ENCODE measurements around the gene MTRR.

Gene MTRR

DNA sequence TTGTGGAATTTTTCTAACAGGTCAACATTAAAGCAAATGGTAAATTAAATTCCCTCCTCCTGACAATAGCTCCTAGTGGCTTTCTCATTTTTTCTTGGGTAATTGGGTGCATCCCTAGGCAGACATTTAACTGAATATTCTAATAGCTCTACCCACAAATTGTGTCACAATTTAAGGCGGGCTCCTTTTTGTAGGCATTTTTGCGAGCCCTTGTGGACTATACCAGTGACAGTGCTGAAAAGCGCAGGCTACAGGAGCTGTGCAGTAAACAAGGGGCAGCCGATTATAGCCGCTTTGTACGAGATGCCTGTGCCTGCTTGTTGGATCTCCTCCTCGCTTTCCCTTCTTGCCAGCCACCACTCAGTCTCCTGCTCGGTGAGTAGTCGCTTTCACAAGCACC lies 20.0 kb downstream of the MTRR start:
- TF ChIP-seq EZH2 (IDR thresholded peaks at IDR 0.05) = no peak
- TF ChIP-seq POLR2AphosphoS5 (IDR thresholded peaks at IDR 0.05; ENCODE audit: borderline replicate concordance, low read depth, low read length) = no peak
- no peak for TF ChIP-seq FOXP2 (optimal IDR thresholded peaks at IDR 0.05; ENCODE audit: control extremely low read depth, extremely low read length, insufficient read depth)
- Histone ChIP-seq H3K9me3 (ENCODE audit: low read depth, low read length) (no peaks in the 10 kb centered on the region), H3K9ac (ENCODE audit: insufficient read length) (no peak overlapping the region), H3K36me3 (ENCODE audit: insufficient read depth, low read length) (peaks cover 74% of the 10 kb centered on the region), H3K4me3 (no peak overlapping the region), H3K27ac (no peak overlapping the region)
- no peak for DNase-seq (ENCODE audit: low read depth, low spot score)

- H3K4me3 ChIP-seq = no peak overlapping the region
- peaks cover 90% of the 10 kb centered on the region for H3K36me3 ChIP-seq (ENCODE audit: insufficient read depth, low read length)
- TF ChIP-seq EZH2 (IDR thresholded peaks at IDR 0.05) (no peak), POLR2AphosphoS5 (IDR thresholded peaks at IDR 0.05; ENCODE audit: borderline replicate concordance, low read depth, low read length) (no peak), FOXP2 (optimal IDR thresholded peaks at IDR 0.05; ENCODE audit: control extremely low read depth, extremely low read length, insufficient read depth) (no peak)
- DNase-seq (ENCODE audit: low read depth, low spot score) = no peak
- H3K9me3 ChIP-seq (ENCODE audit: low read depth, low read length) = no peaks in the 10 kb centered on the region
- no peak overlapping the region for H3K9ac ChIP-seq (ENCODE audit: insufficient read length)
- H3K27ac ChIP-seq = no peak overlapping the region
Observed at GRCh38 chr5:7894439-7894838, 25.5 kb downstream of the MTRR start.

- no peak for TF ChIP-seq EZH2 (IDR thresholded peaks at IDR 0.05)
- no peak for TF ChIP-seq FOXP2 (optimal IDR thresholded peaks at IDR 0.05; ENCODE audit: control extremely low read depth, extremely low read length, insufficient read depth)
- no peak for TF ChIP-seq POLR2AphosphoS5 (IDR thresholded peaks at IDR 0.05; ENCODE audit: borderline replicate concordance, low read depth, low read length)
- no peak overlapping the region for H3K9ac ChIP-seq (ENCODE audit: insufficient read length)
- no peak for DNase-seq (ENCODE audit: low read depth, low spot score)
- peaks cover 90% of the 10 kb centered on the region for H3K36me3 ChIP-seq (ENCODE audit: insufficient read depth, low read length)
- no peaks in the 10 kb centered on the region for H3K9me3 ChIP-seq (ENCODE audit: low read depth, low read length)
- H3K4me3 ChIP-seq = no peak overlapping the region
- H3K27ac ChIP-seq = no peak overlapping the region
Observed at GRCh38 chr5:7894860-7895259, 25.9 kb downstream of the MTRR start.

DNA sequence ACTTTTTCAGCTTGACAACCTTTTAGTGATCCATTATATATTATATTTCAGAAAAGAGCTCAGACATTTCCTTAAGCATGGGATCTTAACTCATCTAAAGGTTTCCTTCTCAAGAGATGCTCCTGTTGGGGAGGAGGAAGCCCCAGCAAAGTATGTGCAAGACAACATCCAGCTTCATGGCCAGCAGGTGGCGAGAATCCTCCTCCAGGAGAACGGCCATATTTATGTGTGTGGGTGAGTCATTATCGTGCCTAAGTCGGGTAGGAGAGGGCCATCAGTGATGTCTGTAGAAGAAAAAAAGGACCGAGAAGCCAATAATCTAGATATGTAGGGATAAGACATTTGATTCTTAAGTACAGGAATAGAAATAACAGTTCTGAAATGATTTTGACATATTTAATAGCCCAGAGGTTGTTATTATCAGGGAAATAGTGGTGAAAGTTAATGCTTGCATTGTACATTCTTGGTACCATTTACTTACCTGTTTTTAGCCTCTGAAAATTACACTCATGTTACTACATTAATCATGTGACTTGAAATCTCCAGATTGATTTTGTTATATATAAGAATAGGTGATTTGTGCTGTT lies 28.2 kb downstream of the MTRR start:
- no peak overlapping the region for H3K9ac ChIP-seq (ENCODE audit: insufficient read length)
- TF ChIP-seq FOXP2 (optimal IDR thresholded peaks at IDR 0.05; ENCODE audit: control extremely low read depth, extremely low read length, insufficient read depth) (no peak), EZH2 (IDR thresholded peaks at IDR 0.05) (no peak), POLR2AphosphoS5 (IDR thresholded peaks at IDR 0.05; ENCODE audit: borderline replicate concordance, low read depth, low read length) (no peak)
- DNase-seq (ENCODE audit: low read depth, low spot score) = no peak
- peaks cover 93% of the 10 kb centered on the region for H3K36me3 ChIP-seq (ENCODE audit: insufficient read depth, low read length)
- no peak overlapping the region for H3K4me3 ChIP-seq
- H3K27ac ChIP-seq = no peak overlapping the region
- no peaks in the 10 kb centered on the region for H3K9me3 ChIP-seq (ENCODE audit: low read depth, low read length)

DNA sequence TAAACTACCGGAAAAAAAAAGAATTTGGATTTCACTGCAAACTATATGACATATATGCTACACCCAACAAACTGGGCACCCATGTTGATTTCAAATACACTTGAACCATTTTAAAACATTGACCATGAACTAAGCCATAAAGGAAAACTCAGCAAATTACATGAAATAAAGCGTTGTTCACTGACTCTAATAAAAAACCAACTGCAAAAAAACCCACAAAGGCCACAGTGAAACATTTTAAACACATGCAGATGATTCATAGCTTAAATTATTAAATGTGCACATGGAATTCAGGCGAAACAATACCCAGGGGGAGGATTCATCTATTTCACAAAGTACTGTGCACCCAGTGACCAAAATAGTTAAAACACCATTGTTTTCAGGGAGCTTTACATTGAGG lies 33.3 kb downstream of the MTRR start:
- no peak for DNase-seq (ENCODE audit: low read depth, low spot score)
- H3K27ac ChIP-seq = no peak overlapping the region
- no peak overlapping the region for H3K9ac ChIP-seq (ENCODE audit: insufficient read length)
- peaks cover 57% of the 10 kb centered on the region for H3K36me3 ChIP-seq (ENCODE audit: insufficient read depth, low read length)
- 0 out of 2 replicates have a peak, but pooled peaks cover under 1% of the 10 kb centered on the region for H3K9me3 ChIP-seq (ENCODE audit: low read depth, low read length)
- TF ChIP-seq EZH2 (IDR thresholded peaks at IDR 0.05) (no peak), FOXP2 (optimal IDR thresholded peaks at IDR 0.05; ENCODE audit: control extremely low read depth, extremely low read length, insufficient read depth) (no peak), POLR2AphosphoS5 (IDR thresholded peaks at IDR 0.05; ENCODE audit: borderline replicate concordance, low read depth, low read length) (no peak)
- no peak overlapping the region for H3K4me3 ChIP-seq

DNA sequence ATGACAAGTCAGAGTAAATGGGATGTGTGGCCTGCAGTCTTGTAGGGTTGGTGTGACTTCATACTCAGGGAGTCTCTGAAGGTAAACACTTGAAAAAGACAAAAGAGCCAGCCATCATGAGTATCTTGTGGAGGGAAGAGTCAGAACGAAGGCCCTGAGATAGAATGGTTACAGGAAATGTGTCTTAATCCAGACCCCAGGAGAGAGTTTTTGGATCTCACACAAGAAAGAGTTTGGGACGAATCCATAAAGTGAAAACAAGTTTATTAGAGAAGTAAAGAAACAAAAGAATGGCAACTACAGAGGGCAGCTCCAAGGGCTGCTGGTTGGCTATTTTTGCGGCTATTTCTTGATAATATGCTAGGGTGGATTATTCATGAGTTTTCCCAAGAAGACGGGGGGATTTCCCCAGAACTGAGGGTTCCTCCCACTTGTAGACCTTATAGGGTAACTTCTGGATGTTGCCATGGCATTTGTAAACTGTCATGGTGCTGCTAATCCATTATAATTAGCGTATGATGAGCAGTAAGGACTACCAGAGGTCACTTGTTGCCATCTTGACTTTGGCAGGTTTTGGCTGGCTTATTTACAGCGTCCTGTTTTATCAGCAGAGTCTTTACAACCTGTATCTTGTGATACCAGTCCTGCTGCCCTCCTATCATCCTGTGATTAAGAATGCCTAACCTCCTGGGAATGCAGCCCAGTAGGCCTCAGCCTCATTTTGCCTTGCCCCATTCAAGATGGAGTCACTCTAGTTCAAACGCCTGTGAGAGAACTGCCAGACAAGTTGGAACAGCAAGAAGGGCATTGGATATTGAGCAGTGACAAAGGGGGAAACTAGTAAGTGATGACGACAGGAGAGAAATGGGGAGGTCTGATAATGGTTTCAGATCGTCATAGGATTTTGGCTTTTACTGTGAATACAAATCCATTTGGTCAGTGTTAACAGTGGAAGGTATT lies 34.0 kb downstream of the MTRR start:
- Histone ChIP-seq H3K27ac (no peak overlapping the region), H3K36me3 (ENCODE audit: insufficient read depth, low read length) (peaks cover 50% of the 10 kb centered on the region), H3K4me3 (no peak overlapping the region), H3K9me3 (ENCODE audit: low read depth, low read length) (0 out of 2 replicates have a peak, but pooled peaks cover 4% of the 10 kb centered on the region), H3K9ac (ENCODE audit: insufficient read length) (no peak overlapping the region)
- no peak for DNase-seq (ENCODE audit: low read depth, low spot score)
- TF ChIP-seq FOXP2 (optimal IDR thresholded peaks at IDR 0.05; ENCODE audit: control extremely low read depth, extremely low read length, insufficient read depth) (no peak), EZH2 (IDR thresholded peaks at IDR 0.05) (no peak), POLR2AphosphoS5 (IDR thresholded peaks at IDR 0.05; ENCODE audit: borderline replicate concordance, low read depth, low read length) (no peak)

GRCh38 chr5:7904170-7904569 lies 35.2 kb downstream of the MTRR start:
- TF ChIP-seq EZH2 (IDR thresholded peaks at IDR 0.05) (no peak), FOXP2 (optimal IDR thresholded peaks at IDR 0.05; ENCODE audit: control extremely low read depth, extremely low read length, insufficient read depth) (no peak), POLR2AphosphoS5 (IDR thresholded peaks at IDR 0.05; ENCODE audit: borderline replicate concordance, low read depth, low read length) (no peak)
- Histone ChIP-seq H3K9me3 (ENCODE audit: low read depth, low read length) (0 out of 2 replicates have a peak, but pooled peaks cover 4% of the 10 kb centered on the region), H3K4me3 (no peak overlapping the region), H3K9ac (ENCODE audit: insufficient read length) (no peak overlapping the region), H3K36me3 (ENCODE audit: insufficient read depth, low read length) (peaks cover 48% of the 10 kb centered on the region), H3K27ac (no peak overlapping the region)
- DNase-seq (ENCODE audit: low read depth, low spot score) = no peak

DNA sequence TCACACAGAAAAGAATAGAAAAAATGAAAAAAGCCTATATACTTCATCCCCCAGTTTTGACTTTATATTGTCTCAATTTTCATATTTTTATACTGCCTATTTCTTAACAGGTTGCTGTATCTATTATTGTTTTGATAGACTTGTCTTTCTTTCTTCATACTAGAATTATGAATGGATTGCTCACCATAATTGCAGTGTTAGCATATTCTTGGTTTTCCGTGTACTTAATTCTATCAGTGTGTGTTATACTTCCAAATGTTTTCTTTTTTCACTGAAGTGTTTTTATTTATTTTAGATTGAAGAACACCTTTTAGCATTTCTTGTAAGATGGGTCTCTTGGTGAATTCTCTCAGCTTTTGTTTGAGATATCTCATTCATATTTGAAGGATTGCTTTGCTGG lies 38.7 kb downstream of the MTRR start:
- DNase-seq (ENCODE audit: low read depth, low spot score) = no peak
- Histone ChIP-seq H3K4me3 (no peak overlapping the region), H3K27ac (no peak overlapping the region), H3K36me3 (ENCODE audit: insufficient read depth, low read length) (peaks cover 19% of the 10 kb centered on the region; the same call in 1 of the 2 replicates), H3K9ac (ENCODE audit: insufficient read length) (no peak overlapping the region), H3K9me3 (ENCODE audit: low read depth, low read length) (0 out of 2 replicates have a peak, but pooled peaks cover 4% of the 10 kb centered on the region)
- TF ChIP-seq POLR2AphosphoS5 (IDR thresholded peaks at IDR 0.05; ENCODE audit: borderline replicate concordance, low read depth, low read length) (no peak), FOXP2 (optimal IDR thresholded peaks at IDR 0.05; ENCODE audit: control extremely low read depth, extremely low read length, insufficient read depth) (no peak), EZH2 (IDR thresholded peaks at IDR 0.05) (no peak)

Data from SK-N-MC (cell line).